Measurements from ENCODE around the gene ABCB11. TPM values are rescaled to one million over a fixed set of nuclear protein-coding genes. Genes with fewer than 3 reads are reported as not detected.
A peak's percentile ranks its signal among the peaks of the same experiment; 100 is the strongest.

The ABCB11 gene
- total RNA-seq, 1 experiment from 2014 or later: not detected

DNA sequence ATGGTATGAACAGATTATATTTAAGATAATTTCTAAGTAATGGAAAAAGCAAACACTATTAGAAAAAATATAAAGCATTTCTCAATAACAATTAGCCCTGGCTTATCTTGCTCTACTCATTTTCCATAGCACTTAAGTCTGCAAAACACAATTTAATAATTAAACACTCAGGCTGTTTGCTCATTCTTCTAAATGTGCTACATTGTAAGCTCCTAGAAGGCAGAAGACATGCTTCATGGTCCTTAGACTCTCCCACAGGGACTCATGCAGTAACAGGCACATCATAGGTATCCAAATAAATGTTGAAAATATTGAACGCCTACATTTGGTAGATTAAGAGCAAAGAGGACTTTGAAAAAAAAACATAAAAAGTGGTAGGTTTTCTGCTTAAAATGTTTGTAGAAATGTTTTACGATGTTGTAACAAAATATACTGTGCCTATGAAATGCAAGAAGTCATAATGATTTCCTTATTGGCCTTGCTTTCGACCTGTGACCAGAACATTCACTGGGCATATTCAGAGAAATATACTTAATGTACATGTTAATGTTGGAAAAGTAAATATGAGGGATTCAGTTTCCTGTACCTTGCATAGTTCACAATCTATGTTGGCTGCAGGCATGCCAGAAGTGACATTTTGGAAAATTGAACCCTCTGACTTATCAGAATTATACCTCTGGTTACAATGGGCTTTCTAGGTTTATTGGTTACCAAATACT, 102.9 kb downstream of the ABCB11 start:
- no peaks in the 10 kb centered on the region for H3K36me3 ChIP-seq (ENCODE audit: low read depth)
- CTCF ChIA-PET: no interaction called here
- H4K20me1 ChIP-seq (ENCODE audit: insufficient read depth): no peaks in the 10 kb centered on the region
- TF ChIP-seq, protein P1, sequence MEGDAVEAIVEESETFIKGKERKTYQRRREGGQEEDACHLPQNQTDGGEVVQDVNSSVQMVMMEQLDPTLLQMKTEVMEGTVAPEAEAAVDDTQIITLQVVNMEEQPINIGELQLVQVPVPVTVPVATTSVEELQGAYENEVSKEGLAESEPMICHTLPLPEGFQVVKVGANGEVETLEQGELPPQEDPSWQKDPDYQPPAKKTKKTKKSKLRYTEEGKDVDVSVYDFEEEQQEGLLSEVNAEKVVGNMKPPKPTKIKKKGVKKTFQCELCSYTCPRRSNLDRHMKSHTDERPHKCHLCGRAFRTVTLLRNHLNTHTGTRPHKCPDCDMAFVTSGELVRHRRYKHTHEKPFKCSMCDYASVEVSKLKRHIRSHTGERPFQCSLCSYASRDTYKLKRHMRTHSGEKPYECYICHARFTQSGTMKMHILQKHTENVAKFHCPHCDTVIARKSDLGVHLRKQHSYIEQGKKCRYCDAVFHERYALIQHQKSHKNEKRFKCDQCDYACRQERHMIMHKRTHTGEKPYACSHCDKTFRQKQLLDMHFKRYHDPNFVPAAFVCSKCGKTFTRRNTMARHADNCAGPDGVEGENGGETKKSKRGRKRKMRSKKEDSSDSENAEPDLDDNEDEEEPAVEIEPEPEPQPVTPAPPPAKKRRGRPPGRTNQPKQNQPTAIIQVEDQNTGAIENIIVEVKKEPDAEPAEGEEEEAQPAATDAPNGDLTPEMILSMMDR (conservative IDR thresholded peaks at IDR 0.05): no peak
- TF ChIP-seq EZH2 (IDR thresholded peaks at IDR 0.05; ENCODE audit: low read depth): no peak
- no peak for DNase-seq
- H3K79me2 ChIP-seq (ENCODE audit: low read depth): no peaks in the 10 kb centered on the region
- H3K4me2 ChIP-seq: no peak overlapping the region
- H3K27me3 ChIP-seq (ENCODE audit: insufficient read depth, low read depth): no peaks in the 10 kb centered on the region
- intact Hi-C loops (cut with micrococcal nuclease; ENCODE audit: unreplicated experiment): no loop called here
- no peak overlapping the region for H2AFZ ChIP-seq
- H3K9me2 ChIP-seq (ENCODE audit: insufficient read depth): no peaks in the 10 kb centered on the region
- H3F3A ChIP-seq (ENCODE audit: insufficient read depth, low read depth): no peaks in the 10 kb centered on the region
- no peak overlapping the region for H3K4me3 ChIP-seq
- no peaks in the 10 kb centered on the region for H3K9me3 ChIP-seq (ENCODE audit: insufficient read depth, low read depth)
- no peaks in the 10 kb centered on the region for H3K4me1 ChIP-seq (replicated peaks; ENCODE audit: insufficient read depth)
- POLR2A ChIA-PET (ENCODE audit: unreplicated experiment): no interaction called here
- H3K27ac ChIP-seq: no peak overlapping the region
- no TSS peak for BruUV-seq (replicated peaks)

DNA sequence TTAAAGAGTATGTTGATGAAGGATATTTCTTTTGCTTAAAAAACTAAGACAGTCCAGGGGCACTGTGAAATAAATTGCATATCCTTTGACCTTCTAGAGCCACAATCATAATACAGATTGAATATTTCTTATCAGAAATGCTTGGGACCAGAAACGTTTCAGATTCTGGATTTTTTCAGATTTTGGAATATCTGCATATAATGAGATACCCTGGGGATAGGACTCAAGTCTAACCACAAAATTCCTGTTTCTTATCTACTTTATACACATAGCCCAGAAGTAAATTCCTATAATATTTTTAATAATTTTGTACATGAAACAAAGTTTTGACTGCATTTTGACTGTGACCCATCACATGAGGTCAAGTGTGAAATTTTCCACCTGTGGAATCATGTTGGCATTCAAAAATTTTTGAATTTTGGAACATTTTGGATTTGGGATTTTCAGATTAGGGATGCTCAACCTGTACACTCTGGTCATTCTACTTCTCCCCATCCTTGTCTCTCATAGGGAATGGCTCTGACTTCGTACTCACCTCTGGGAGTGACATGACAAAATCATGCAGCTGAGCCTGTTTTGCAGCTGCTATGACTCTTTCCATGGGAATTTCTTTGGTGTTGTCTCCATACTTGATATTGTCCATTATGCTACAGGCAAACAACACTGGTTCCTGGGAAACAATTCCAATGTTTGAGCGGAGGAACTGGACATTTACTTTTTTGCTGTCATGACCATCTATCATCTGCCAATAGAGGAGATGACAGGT, 104.3 kb downstream of the ABCB11 start:
- ChIA-PET CTCF (no interaction called here), POLR2A (ENCODE audit: unreplicated experiment) (no interaction called here)
- H3K4me3 ChIP-seq: no peak overlapping the region
- H3K27ac ChIP-seq: no peak overlapping the region
- no TSS peak for BruUV-seq (replicated peaks)
- peak; percentile 6 to 46 for DNase-seq
- H3K4me2 ChIP-seq: no peak overlapping the region
- H3K79me2 ChIP-seq (ENCODE audit: low read depth): no peaks in the 10 kb centered on the region
- no peak overlapping the region for H2AFZ ChIP-seq
- no peaks in the 10 kb centered on the region for H3K27me3 ChIP-seq (ENCODE audit: insufficient read depth, low read depth)
- intact Hi-C loops (cut with micrococcal nuclease; ENCODE audit: unreplicated experiment): no loop called here
- H3K36me3 ChIP-seq (ENCODE audit: low read depth): no peaks in the 10 kb centered on the region
- no peaks in the 10 kb centered on the region for H3K4me1 ChIP-seq (replicated peaks; ENCODE audit: insufficient read depth)
- no peaks in the 10 kb centered on the region for H4K20me1 ChIP-seq (ENCODE audit: insufficient read depth)
- TF ChIP-seq, protein P1 (conservative IDR thresholded peaks at IDR 0.05): no peak
- no peaks in the 10 kb centered on the region for H3K9me2 ChIP-seq (ENCODE audit: insufficient read depth)
- H3F3A ChIP-seq (ENCODE audit: insufficient read depth, low read depth): no peaks in the 10 kb centered on the region
- no peaks in the 10 kb centered on the region for H3K9me3 ChIP-seq (ENCODE audit: insufficient read depth, low read depth)

DNA sequence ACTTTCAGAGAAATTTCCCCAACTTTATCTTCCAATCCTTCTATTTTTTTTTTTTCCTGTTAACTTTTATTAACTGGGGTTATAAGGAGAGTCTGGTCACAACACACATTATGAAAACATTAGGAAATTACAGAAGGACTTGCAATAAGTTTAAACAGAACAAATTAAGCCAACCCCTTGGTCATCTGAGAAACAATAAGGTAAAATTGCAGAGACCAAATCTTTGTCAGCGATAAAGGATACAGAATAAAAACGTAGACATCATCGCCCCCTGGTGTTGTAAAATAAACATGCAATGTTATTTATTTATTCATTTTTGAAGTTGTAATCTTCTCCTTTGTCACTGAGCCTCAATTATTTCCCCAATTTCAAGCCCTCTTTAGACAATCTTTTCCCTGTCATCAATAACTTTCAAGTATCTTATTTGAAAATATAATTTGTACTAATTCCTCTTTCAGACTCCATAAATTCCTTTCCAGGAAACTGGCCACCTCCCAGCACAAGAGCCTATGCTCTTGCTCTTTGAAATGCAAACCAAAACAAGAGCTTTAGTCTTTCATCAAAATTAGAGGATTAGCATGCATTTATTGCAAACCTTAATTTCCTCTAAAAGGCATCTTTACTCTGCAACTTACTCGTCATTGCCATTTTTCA, 110.5 kb downstream of the ABCB11 start:
- H3K27me3 ChIP-seq (ENCODE audit: insufficient read depth, low read depth): no peaks in the 10 kb centered on the region
- no peak for DNase-seq
- TF ChIP-seq EZH2 (IDR thresholded peaks at IDR 0.05; ENCODE audit: low read depth): no peak
- TF ChIP-seq, protein P1 (conservative IDR thresholded peaks at IDR 0.05): peak; percentile 73
- no peak overlapping the region for H3K27ac ChIP-seq
- H3K79me2 ChIP-seq (ENCODE audit: low read depth): no peaks in the 10 kb centered on the region
- no peak overlapping the region for H2AFZ ChIP-seq
- no peaks in the 10 kb centered on the region for H3K4me1 ChIP-seq (replicated peaks; ENCODE audit: insufficient read depth)
- no peaks in the 10 kb centered on the region for H4K20me1 ChIP-seq (ENCODE audit: insufficient read depth)
- BruUV-seq (replicated peaks): no TSS peak
- no peaks in the 10 kb centered on the region for H3F3A ChIP-seq (ENCODE audit: insufficient read depth, low read depth)
- no peak overlapping the region for H3K4me3 ChIP-seq
- intact Hi-C loops (cut with micrococcal nuclease; ENCODE audit: unreplicated experiment): loop anchor here (1.0 to 5.0 kb wide), 3 partner anchors 148 to 803 kb away; no protein-coding TSS in a partner anchor
- H3K9me2 ChIP-seq (ENCODE audit: insufficient read depth): no peaks in the 10 kb centered on the region
- no peaks in the 10 kb centered on the region for H3K9me3 ChIP-seq (ENCODE audit: insufficient read depth, low read depth)
- POLR2A ChIA-PET (ENCODE audit: unreplicated experiment): no interaction called here
- CTCF ChIA-PET: interaction anchor here (1.1 kb wide), 1 partner anchor 574 kb away, joined by 3 read pairs; no protein-coding TSS in a partner anchor
- no peak overlapping the region for H3K4me2 ChIP-seq
- H3K36me3 ChIP-seq (ENCODE audit: low read depth): no peaks in the 10 kb centered on the region
